OCI-LY3 (cell line): Measurements from ENCODE around the gene POU4F1.

Experiments used
- H2AFZ ChIP-seq: fragments of 200-600, 300-600 bp; shearing (Covaris generic); 2 replicates; pipeline ENCODE4 v1.6.0; 2014; ENCODE audit warnings: antibody characterized with exemption, low read depth, low read length
- H3K27ac ChIP-seq: fragments of 200-600, 300-600 bp; sonication (generic); 2 replicates; pipeline ENCODE4 v1.5.1; 2014; ENCODE audit warnings: mild to moderate bottlenecking, low read length, moderate library complexity, mixed read lengths
- H3K27me3 ChIP-seq: fragments of 200-600, 300-600 bp; sonication (generic); 2 replicates; pipeline ENCODE4 v1.6.1; 2014; ENCODE audit warnings: low read depth, low read length, mixed read lengths
- H3K36me3 ChIP-seq: fragments of 200-600, 300-600 bp; sonication (generic); replicated peaks from 2 replicates; pipeline ENCODE3; 2014; ENCODE audit warnings: low read depth, low read length, mixed read lengths
- H3K4me1 ChIP-seq: fragments of 300-600, 200-600 bp; sonication (generic); 2 replicates; pipeline ENCODE4 v1.6.1; 2014; ENCODE audit warnings: low read length, mixed read lengths
- H3K4me2 ChIP-seq: fragments of 200-600, 300-600 bp; sonication (generic); 2 replicates; pipeline ENCODE4 v1.6.1; 2014; ENCODE audit warnings: low read length, mixed read lengths
- H3K4me3 ChIP-seq: fragments of 300-600, 200-600 bp; sonication (generic); 2 replicates; pipeline ENCODE4 v1.5.1; 2014; ENCODE audit warnings: antibody characterized with exemption, mild to moderate bottlenecking, low read length, moderate library complexity
- H3K79me2 ChIP-seq: fragments of 300-600, 200-600 bp; shearing (Covaris generic); 2 replicates; pipeline ENCODE4 v1.6.1; 2014; ENCODE audit warnings: mild to moderate bottlenecking, low read length, mixed read lengths
- H3K9ac ChIP-seq: fragments of 300-600, 200-600 bp; shearing (Covaris generic); 2 replicates; pipeline ENCODE4 v1.6.0; 2014; ENCODE audit warnings: mild to moderate bottlenecking, low read length, moderate library complexity
- H3K9me3 ChIP-seq: fragments of 200-600, 300-600 bp; shearing (Covaris generic); 2 replicates; pipeline ENCODE4 v1.6.1; 2014; ENCODE audit warnings: low read length, mixed read lengths; ENCODE audit not compliant: insufficient read depth
- H4K20me1 ChIP-seq: fragments of 200-600, 300-600 bp; sonication (generic); 2 replicates; pipeline ENCODE4 v1.6.1; 2016; ENCODE audit warnings: low read length, mixed read lengths; ENCODE audit not compliant: insufficient read depth
- CTCF ChIP-seq: fragments of 200-600, 300-600 bp; sonication (generic); IDR thresholded peaks from 2 replicates; pipeline ENCODE4 v1.5.1; 2014; ENCODE audit warnings: antibody characterized with exemption, low read length, low read depth
- EZH2phosphoT487 ChIP-seq: fragments of 200-600 bp; shearing (Covaris generic); IDR thresholded peaks from 2 replicates; pipeline ENCODE4 v1.6.1; 2018; ENCODE audit warnings: antibody characterized with exemption, mixed run types, low read depth

POU4F1 gene

GRCh38 chr13:78594456-78594975 lies 8.8 kb downstream of the POU4F1 start:
- Histone ChIP-seq H3K9ac (no peak overlapping the region), H3K4me1 (no peaks in the 10 kb centered on the region), H4K20me1 (no peaks in the 10 kb centered on the region), H2AFZ (no peak overlapping the region), H3K4me3 (no peak overlapping the region), H3K9me3 (no peaks in the 10 kb centered on the region), H3K36me3 (no peaks in the 10 kb centered on the region), H3K27ac (no peak overlapping the region), H3K27me3 (peaks cover 13% of the 10 kb centered on the region; the same call in 1 of the 2 replicates), H3K4me2 (no peak overlapping the region), H3K79me2 (no peaks in the 10 kb centered on the region)
- no peak for TF ChIP-seq CTCF
- no peak for TF ChIP-seq EZH2phosphoT487

GRCh38 chr13:78593652-78594455 lies 9.5 kb downstream of the POU4F1 start:
- H3K4me3 ChIP-seq = no peak overlapping the region
- H3K4me1 ChIP-seq = no peaks in the 10 kb centered on the region
- H4K20me1 ChIP-seq = no peaks in the 10 kb centered on the region
- H3K9me3 ChIP-seq = no peaks in the 10 kb centered on the region
- TF ChIP-seq CTCF (no peak), EZH2phosphoT487 (no peak)
- H3K4me2 ChIP-seq = no peak overlapping the region
- no peaks in the 10 kb centered on the region for H3K36me3 ChIP-seq
- no peak overlapping the region for H3K9ac ChIP-seq
- H3K27ac ChIP-seq = no peak overlapping the region
- peaks cover 13% of the 10 kb centered on the region; the same call in 1 of the 2 replicates for H3K27me3 ChIP-seq
- no peaks in the 10 kb centered on the region for H3K79me2 ChIP-seq
- no peak overlapping the region for H2AFZ ChIP-seq

GRCh38 chr13:78593129-78593528 lies 10.2 kb downstream of the POU4F1 start:
- Histone ChIP-seq H4K20me1 (no peaks in the 10 kb centered on the region), H3K27ac (no peak overlapping the region), H3K79me2 (no peaks in the 10 kb centered on the region), H3K36me3 (no peaks in the 10 kb centered on the region), H3K27me3 (peaks cover 13% of the 10 kb centered on the region; the same call in 1 of the 2 replicates), H2AFZ (no peak overlapping the region), H3K4me3 (no peak overlapping the region), H3K4me1 (no peaks in the 10 kb centered on the region), H3K4me2 (no peak overlapping the region), H3K9ac (no peak overlapping the region), H3K9me3 (no peaks in the 10 kb centered on the region)
- TF ChIP-seq EZH2phosphoT487 (no peak), CTCF (no peak)

GRCh38 chr13:78592584-78592983 lies 10.8 kb downstream of the POU4F1 start:
- H3K9ac ChIP-seq = no peak overlapping the region
- H3K4me1 ChIP-seq = no peaks in the 10 kb centered on the region
- H3K4me2 ChIP-seq = no peak overlapping the region
- peaks cover 13% of the 10 kb centered on the region; the same call in 1 of the 2 replicates for H3K27me3 ChIP-seq
- no peaks in the 10 kb centered on the region for H3K9me3 ChIP-seq
- no peak overlapping the region for H3K27ac ChIP-seq
- no peaks in the 10 kb centered on the region for H4K20me1 ChIP-seq
- no peaks in the 10 kb centered on the region for H3K79me2 ChIP-seq
- H3K4me3 ChIP-seq = no peak overlapping the region
- H2AFZ ChIP-seq = no peak overlapping the region
- TF ChIP-seq CTCF = no peak
- no peak for TF ChIP-seq EZH2phosphoT487
- no peaks in the 10 kb centered on the region for H3K36me3 ChIP-seq
